Trophoblast cell (in vitro differentiated cells and primary cell): ENCODE data around the gene C19orf12.

ENCODE experiments used
- DNase-seq, 2 donors: peaks; one replicate each; pipeline ENCODE4 v3.0.0-alpha.2; 2016
- H2AFZ ChIP-seq: 2 replicates; pipeline ENCODE4 v1.6.1; 2013; ENCODE audit warnings: low read length, moderate library complexity, mild to moderate bottlenecking; ENCODE audit not compliant: insufficient read depth, poor library complexity
- H2AK5ac ChIP-seq: 2 replicates; pipeline ENCODE4 v1.6.1; 2013; ENCODE audit warnings: mild to moderate bottlenecking, low read length
- H2BK120ac ChIP-seq: 2 replicates; pipeline ENCODE4 v1.6.1; 2013; ENCODE audit warnings: low read length, mild to moderate bottlenecking, moderate library complexity; ENCODE audit not compliant: insufficient read depth, poor library complexity
- H2BK12ac ChIP-seq: 2 replicates; pipeline ENCODE4 v1.6.1; 2013; ENCODE audit warnings: mild to moderate bottlenecking, low read length, moderate library complexity
- H2BK5ac ChIP-seq: 2 replicates; pipeline ENCODE4 v1.6.1; 2013; ENCODE audit warnings: low read length, low read depth, moderate library complexity, mild to moderate bottlenecking; ENCODE audit not compliant: poor library complexity
- H3K14ac ChIP-seq: 2 replicates; pipeline ENCODE4 v1.6.1; 2013; ENCODE audit warnings: mild to moderate bottlenecking, low read length
- H3K18ac ChIP-seq: 2 replicates; pipeline ENCODE4 v1.6.1; 2013; ENCODE audit warnings: mild to moderate bottlenecking, low read length
- H3K23ac ChIP-seq: 2 replicates; pipeline ENCODE4 v1.6.1; 2013; ENCODE audit warnings: low read length
- H3K27ac ChIP-seq: 2 replicates; pipeline ENCODE4 v1.5.1; 2013; ENCODE audit warnings: low read depth, mild to moderate bottlenecking, inconsistent platforms, low read length, moderate library complexity
- H3K27me3 ChIP-seq: 2 replicates; pipeline ENCODE4 v1.6.1; 2013; ENCODE audit warnings: inconsistent platforms, mild to moderate bottlenecking, low read length, moderate library complexity; ENCODE audit not compliant: insufficient read depth
- H3K36me3 ChIP-seq, 2 experiments: 1 replicate in 1 of 2; 2 replicates in 1 of 2; pipeline ENCODE4 v1.6.1; 2013; ENCODE audit warnings: low read length in 2 of 2, mild to moderate bottlenecking in 2 of 2, moderate library complexity in 1 of 2; ENCODE audit not compliant: insufficient read depth in 2 of 2, control insufficient read depth in 1 of 2
- H3K4ac ChIP-seq: 2 replicates; pipeline ENCODE4 v1.6.1; 2013; ENCODE audit warnings: low read depth, mild to moderate bottlenecking, low read length, moderate library complexity
- H3K4me1 ChIP-seq, 2 experiments: 1 replicate in 1 of 2; 2 replicates in 1 of 2; pipeline ENCODE4 v1.6.1; 2013; ENCODE audit warnings: low read length in 2 of 2, mild to moderate bottlenecking in 2 of 2, moderate library complexity in 1 of 2; ENCODE audit not compliant: insufficient read depth in 2 of 2, control insufficient read depth in 1 of 2
- H3K4me2 ChIP-seq: 2 replicates; pipeline ENCODE4 v1.6.1; 2013; ENCODE audit warnings: inconsistent platforms, mild to moderate bottlenecking, low read length, moderate library complexity
- H3K4me3 ChIP-seq: 2 replicates; pipeline ENCODE4 v1.5.1; 2013; ENCODE audit warnings: mild to moderate bottlenecking, low read depth, low read length, inconsistent platforms
- H3K79me1 ChIP-seq: one replicate; pipeline ENCODE4 v1.6.1; 2013; ENCODE audit warnings: low read length
- H3K79me2 ChIP-seq: 2 replicates; pipeline ENCODE4 v1.6.1; 2013; ENCODE audit warnings: low read length, mild to moderate bottlenecking; ENCODE audit not compliant: control insufficient read depth, insufficient read depth, poor library complexity
- H3K9ac ChIP-seq: 2 replicates; pipeline ENCODE4 v1.6.1; 2013; ENCODE audit warnings: mild to moderate bottlenecking, low read length
- H3K9me3 ChIP-seq: 2 replicates; pipeline ENCODE4 v1.6.1; 2013; ENCODE audit warnings: low read depth, mild to moderate bottlenecking, control low read depth, inconsistent platforms, low read length; ENCODE audit not compliant: insufficient read depth
- H4K12ac ChIP-seq: 2 replicates; pipeline ENCODE4 v1.6.1; 2013; ENCODE audit warnings: low read depth, mild to moderate bottlenecking, low read length, moderate library complexity
- H4K8ac ChIP-seq: 2 replicates; pipeline ENCODE4 v1.6.1; 2013; ENCODE audit warnings: low read depth, mild to moderate bottlenecking, low read length, moderate library complexity
- H4K91ac ChIP-seq: one replicate; pipeline ENCODE4 v1.6.1; 2013; ENCODE audit warnings: low read depth, mild to moderate bottlenecking, low read length, moderate library complexity
- WGBS: extraction: QIAGEN DNeasy Blood & Tissue Kit; methylation state at CpG from one replicate; pipeline ENCODE4 v1.1.7; 2013; ENCODE audit warnings: missing lambda C conversion rate; ENCODE audit not compliant: insufficient read length, insufficient coverage; ENCODE audit errors: extremely low coverage; 5-methylcytosine and 5-hydroxymethylcytosine counted together

Gene C19orf12

DNA sequence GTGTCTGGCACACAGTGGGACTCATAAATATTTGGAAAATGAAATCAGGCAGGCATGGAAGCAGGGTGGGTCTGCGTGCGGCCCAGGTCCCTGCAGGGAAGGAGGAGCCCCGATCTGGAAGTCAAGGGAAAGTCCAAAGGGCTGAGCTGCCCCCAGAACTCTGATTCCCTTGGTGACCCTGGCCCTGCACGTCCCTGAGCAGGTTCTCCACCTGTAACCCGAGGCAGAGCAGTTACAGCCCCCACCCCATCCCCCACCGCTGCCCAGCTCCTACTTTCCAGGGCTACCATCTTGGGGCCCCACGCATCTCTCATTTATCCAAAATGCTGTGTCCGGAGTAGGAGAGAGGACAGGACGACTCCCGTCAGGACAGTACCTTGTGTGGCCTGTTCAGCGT is 47.7 kb downstream of the C19orf12 start:
- WGBS = no CpG with 5 or more reads among the region's 11 CpGs
- no peak overlapping the region for H3K4me3 ChIP-seq
- peaks cover 25% of the 10 kb centered on the region for H3K79me1 ChIP-seq
- H2BK5ac ChIP-seq = no peak overlapping the region
- H3K79me2 ChIP-seq = peaks cover 10% of the 10 kb centered on the region
- H3K4me1 ChIP-seq = peaks cover 40 to 43% of the 10 kb centered on the region in 2 experiments
- H2AFZ ChIP-seq = no peak overlapping the region
- no peak overlapping the region for H2BK120ac ChIP-seq
- H2AK5ac ChIP-seq = no peak overlapping the region
- H4K91ac ChIP-seq = no peak overlapping the region
- no peak overlapping the region for H4K8ac ChIP-seq
- H4K12ac ChIP-seq = no peak overlapping the region
- no peak for DNase-seq
- H3K27ac ChIP-seq = no peak overlapping the region
- H3K23ac ChIP-seq = no peak overlapping the region
- H3K4ac ChIP-seq = no peak overlapping the region
- no peaks in the 10 kb centered on the region for H3K9me3 ChIP-seq
- no peak overlapping the region for H2BK12ac ChIP-seq
- no peaks in the 10 kb centered on the region for H3K36me3 ChIP-seq
- H3K4me2 ChIP-seq = no peak overlapping the region
- H3K27me3 ChIP-seq = no peaks in the 10 kb centered on the region
- no peak overlapping the region for H3K9ac ChIP-seq
- H3K18ac ChIP-seq = no peak overlapping the region
- no peak overlapping the region for H3K14ac ChIP-seq

DNA sequence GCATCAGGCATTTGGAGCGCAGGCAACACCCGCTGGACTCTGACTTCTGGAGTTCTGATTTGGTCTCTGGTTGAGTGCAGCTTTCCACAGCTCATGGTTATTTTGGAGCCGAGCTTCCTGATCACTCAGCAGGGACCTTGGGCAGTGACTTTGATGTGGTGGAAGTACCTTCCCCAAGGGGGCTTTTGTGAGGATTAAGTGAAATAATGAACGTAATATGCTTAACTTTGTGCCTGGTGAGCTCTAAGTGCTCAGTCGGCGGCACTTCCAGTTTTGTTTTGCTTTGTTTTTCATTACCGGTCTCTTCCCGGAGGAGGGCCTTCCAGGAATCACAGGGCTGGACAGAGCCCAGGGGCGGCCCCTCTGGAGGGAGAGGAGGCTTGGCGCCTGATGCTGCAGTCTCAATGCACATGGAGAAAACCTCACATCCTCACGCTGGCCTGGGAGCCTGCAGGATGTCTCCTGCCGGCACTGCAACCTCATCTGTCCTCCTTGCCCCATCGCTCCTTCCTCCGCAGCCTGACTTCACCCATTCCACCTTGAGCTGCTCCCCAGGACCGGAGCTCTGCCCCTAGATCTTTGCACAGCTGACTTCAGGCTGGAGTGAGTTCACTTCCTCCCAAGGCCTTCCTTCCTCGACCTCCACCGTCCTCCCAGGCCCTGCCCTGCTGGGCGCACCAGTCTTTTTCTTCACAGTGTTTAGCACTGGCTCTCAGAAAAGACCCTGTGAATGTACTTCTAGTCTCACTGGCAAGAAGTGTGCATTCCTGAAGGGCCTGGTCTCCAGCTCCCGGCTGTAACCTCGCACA is 48.3 kb downstream of the C19orf12 start:
- Histone ChIP-seq H3K79me2 (peaks cover 10% of the 10 kb centered on the region), H3K9ac (no peak overlapping the region), H4K91ac (no peak overlapping the region), H2BK120ac (no peak overlapping the region), H3K14ac (peak overlapping the region; percentile 11), H2AK5ac (no peak overlapping the region), H3K36me3 (no peaks in the 10 kb centered on the region), H3K23ac (no peak overlapping the region), H2BK12ac (no peak overlapping the region), H3K27me3 (no peaks in the 10 kb centered on the region), H3K9me3 (no peaks in the 10 kb centered on the region), H3K79me1 (peaks cover 24% of the 10 kb centered on the region), H4K8ac (peak overlapping the region; percentile 39), H2BK5ac (no peak overlapping the region), H3K4ac (no peak overlapping the region), H3K4me2 (peak overlapping the region; percentile 96), H3K4me1 (peaks cover 40 to 43% of the 10 kb centered on the region in 2 experiments), H3K18ac (no peak overlapping the region), H2AFZ (no peak overlapping the region), H3K4me3 (peak overlapping the region; percentile 81), H4K12ac (no peak overlapping the region), H3K27ac (peak overlapping the region; percentile 4)
- peak in 1 of 2 donors; percentile 61 for DNase-seq
- no CpG with 5 or more reads among the region's 20 CpGs for WGBS

DNA sequence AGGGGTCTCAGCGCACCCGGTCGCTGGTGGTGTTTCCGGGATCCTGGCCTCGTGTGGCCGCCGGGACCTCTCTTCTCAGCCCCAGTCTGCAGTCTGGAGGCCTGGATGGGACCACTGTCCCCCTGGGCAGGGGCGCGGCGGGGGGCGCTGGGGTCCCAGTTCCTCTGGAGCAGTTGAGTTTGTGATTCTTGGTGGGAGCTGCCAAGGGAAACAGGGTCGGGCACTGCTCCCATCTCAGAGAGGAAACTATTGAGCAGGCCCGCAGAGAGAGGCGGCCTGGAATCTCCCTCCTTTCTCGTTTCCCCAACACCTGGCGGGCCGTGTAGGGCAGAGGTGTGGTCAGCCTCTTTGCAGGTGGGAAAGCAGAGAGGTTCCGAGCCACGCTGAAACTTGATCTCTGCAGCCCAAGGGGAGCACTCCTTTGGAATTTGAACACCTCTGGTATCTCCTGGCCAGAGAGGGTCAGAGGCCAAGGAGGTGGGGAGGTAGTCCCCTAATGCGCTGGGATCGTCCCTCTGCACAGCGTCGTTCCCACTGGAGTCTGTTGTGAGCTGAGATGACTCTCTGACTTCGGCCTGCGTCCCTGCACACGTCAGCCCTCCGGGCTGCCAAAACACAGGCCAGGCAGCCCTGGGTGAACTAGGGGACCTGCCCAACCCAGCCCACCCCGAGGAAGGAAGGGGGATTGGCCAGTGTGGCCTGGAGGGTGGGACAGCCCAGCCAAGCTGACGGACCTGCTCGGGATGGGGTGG is 49.1 kb downstream of the C19orf12 start:
- peaks cover 10% of the 10 kb centered on the region for H3K79me2 ChIP-seq
- H4K12ac ChIP-seq = no peak overlapping the region
- H4K8ac ChIP-seq = peak overlapping the region; percentile 70
- H2AK5ac ChIP-seq = no peak overlapping the region
- peak overlapping the region; percentile 81 for H3K4me3 ChIP-seq
- H3K27me3 ChIP-seq = no peaks in the 10 kb centered on the region
- peak overlapping the region; percentile 39 for H3K18ac ChIP-seq
- H3K4me1 ChIP-seq = peaks cover 35 to 37% of the 10 kb centered on the region in 2 experiments
- no peak overlapping the region for H3K23ac ChIP-seq
- peak overlapping the region; percentile 96 for H3K4me2 ChIP-seq
- H3K79me1 ChIP-seq = peaks cover 22% of the 10 kb centered on the region
- no peaks in the 10 kb centered on the region for H3K36me3 ChIP-seq
- peak overlapping the region; percentile 88 for H2AFZ ChIP-seq
- no peaks in the 10 kb centered on the region for H3K9me3 ChIP-seq
- WGBS = no CpG with 5 or more reads among the region's 30 CpGs
- peak overlapping the region; percentile 28 for H3K27ac ChIP-seq
- DNase-seq = peak; percentile 38 to 47
- peak overlapping the region; percentile 87 for H3K4ac ChIP-seq
- H4K91ac ChIP-seq = peak overlapping the region; percentile 52
- H3K9ac ChIP-seq = peak overlapping the region; percentile 65
- peak overlapping the region; percentile 55 for H2BK120ac ChIP-seq
- H2BK12ac ChIP-seq = no peak overlapping the region
- H3K14ac ChIP-seq = peak overlapping the region; percentile 11
- H2BK5ac ChIP-seq = peak overlapping the region; percentile 70

DNA sequence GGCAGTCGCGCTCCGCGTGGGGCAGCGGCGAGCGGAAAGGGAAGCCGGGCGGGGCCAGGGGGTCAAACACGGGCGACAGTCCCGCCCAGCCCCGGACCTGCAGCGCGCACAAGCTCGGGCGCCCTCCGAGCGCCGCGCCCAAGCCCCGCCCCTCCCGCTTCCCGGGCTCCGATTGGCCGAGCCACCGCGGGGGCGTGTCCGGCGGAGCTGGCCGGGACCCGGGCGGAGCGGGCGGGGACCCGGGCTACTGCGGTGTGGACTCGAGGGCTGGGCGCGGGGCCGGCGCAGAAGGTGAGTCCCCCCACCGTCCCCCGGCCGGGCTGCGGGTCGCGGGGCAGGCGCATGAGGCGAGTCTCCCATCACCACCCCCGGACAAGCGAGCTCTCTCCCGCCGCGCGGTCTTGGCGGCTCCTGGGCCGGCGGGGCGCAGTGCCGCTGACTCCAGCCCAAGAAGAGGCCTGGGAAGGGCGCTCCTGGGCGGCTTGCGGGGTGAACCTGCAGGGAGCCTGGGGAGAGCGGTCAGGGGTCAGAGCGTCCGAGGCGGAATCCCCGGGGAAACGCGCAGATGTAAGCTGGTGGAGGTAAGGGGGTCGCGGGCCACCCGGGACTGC is 49.7 kb downstream of the C19orf12 start, which contains the start of gene PLEKHF1:
PLEKHF1 (plus strand) TSS at position 247 of the 611 bp plus-strand sequence. CDS start 8,379 bp downstream, outside the sequence.
- H3K23ac ChIP-seq = no peak within 1 kb of the TSS
- peak within 1 kb of the TSS; percentile 81 for H3K4me3 ChIP-seq
- peak within 1 kb of the TSS; percentile 96 for H3K4me2 ChIP-seq
- H3K79me2 ChIP-seq = peaks cover 10% of the 10 kb centered on the region
- H2BK5ac ChIP-seq = peak within 1 kb of the TSS; percentile 70
- H3K27me3 ChIP-seq = no peaks in the 10 kb centered on the region
- H3K4ac ChIP-seq = peak within 1 kb of the TSS; percentile 87
- H4K12ac ChIP-seq = no peak within 1 kb of the TSS
- peaks cover 35 to 37% of the 10 kb centered on the region in 2 experiments for H3K4me1 ChIP-seq
- H4K91ac ChIP-seq = peak within 1 kb of the TSS; percentile 52
- peak within 1 kb of the TSS; percentile 88 for H2AFZ ChIP-seq
- H3K79me1 ChIP-seq = peaks cover 22% of the 10 kb centered on the region
- H2BK120ac ChIP-seq = peak within 1 kb of the TSS; percentile 55
- no peaks in the 10 kb centered on the region for H3K36me3 ChIP-seq
- peak within 1 kb of the TSS; percentile 70 for H4K8ac ChIP-seq
- no CpG with 5 or more reads among the region's 75 CpGs for WGBS
- no peak within 1 kb of the TSS for H2BK12ac ChIP-seq
- DNase-seq = peak; percentile 90 to 94
- H3K9ac ChIP-seq = peak within 1 kb of the TSS; percentile 65
- peak within 1 kb of the TSS; percentile 28 for H3K27ac ChIP-seq
- no peaks in the 10 kb centered on the region for H3K9me3 ChIP-seq
- peak within 1 kb of the TSS; percentile 43 for H3K18ac ChIP-seq
- peak within 1 kb of the TSS; percentile 11 for H3K14ac ChIP-seq
- no peak within 1 kb of the TSS for H2AK5ac ChIP-seq
